NCI-H1417 treated with DMSO at 0.1 percent for 48 hours (cell line): ENCODE measurements around the gene LRRFIP1.
"Not testable (repeated sequence)": the region's sequence is repeated elsewhere in the genome, so short reads cannot be mapped to it uniquely, and the experiment has no call there.

Experiments
- DNase-seq: peaks from one replicate; lab custom pipeline; 2025; lab: John Stamatoyannopoulos, UW

LRRFIP1 gene

GRCh38 chr2:237745250-237745613, 117.8 kb downstream of the LRRFIP1 start:
- no peak for DNase-seq

DNA sequence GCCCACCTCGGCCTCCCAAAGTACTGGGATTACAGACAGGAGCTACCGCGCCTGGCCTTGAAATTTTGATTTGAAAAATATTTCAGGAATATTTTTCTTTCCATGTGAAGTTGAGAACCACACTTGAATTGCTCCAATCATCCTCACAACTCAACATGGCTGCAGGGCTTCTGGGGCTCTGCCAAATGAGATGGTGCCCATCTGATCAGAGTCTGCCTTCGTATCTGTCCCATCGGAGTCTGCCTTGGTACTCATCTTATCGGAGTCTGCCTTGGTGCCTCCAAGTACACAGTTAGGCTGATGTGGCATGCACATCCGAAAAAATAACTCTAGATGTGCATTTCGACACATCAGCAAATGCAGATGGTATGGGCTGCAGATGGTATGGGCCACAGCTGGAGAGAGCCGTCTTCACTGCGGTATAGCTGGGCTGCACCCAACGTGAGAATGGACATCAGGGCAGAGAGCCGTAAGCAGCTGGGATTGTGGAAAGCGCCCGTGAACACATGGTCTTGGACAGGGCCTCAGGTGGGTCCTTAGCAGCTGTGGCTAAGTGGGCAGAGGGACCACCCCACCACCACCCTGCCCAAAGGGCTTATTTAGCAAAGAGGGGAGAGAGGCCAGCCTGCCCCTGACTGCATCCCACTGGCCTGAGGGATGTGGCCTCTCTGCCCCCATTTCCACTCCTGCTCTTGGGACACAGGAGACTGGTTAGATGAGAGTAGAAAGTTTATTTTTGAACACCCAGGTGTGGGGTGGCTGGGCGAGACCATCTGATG, 119.1 kb downstream of the LRRFIP1 start:
- DNase-seq: no peak

GRCh38 chr2:237747189-237747588, 119.8 kb downstream of the LRRFIP1 start:
- DNase-seq: no peak

GRCh38 chr2:237749002-237749401, 121.6 kb downstream of the LRRFIP1 start:
- DNase-seq: no peak

DNA sequence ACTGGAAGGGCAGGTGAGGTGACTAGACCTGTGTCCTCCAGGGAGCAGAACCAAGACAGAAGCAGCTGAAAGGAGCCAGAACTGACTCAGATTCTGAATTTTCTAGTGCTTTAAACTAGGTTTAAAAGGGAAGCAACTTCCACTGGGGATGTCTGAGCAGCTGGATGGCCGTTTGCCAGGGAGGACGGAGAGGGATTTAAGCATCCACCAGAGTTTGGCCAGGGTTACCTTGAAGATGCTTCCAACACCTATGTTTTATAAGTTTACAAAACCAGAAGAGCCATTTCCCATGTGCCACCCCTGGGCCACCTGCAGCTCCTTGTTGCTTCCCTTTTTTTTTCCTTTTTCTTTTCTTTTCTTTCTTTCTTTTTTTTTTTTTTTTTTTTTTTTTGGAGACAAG, 122.6 kb downstream of the LRRFIP1 start:
- DNase-seq: no peak

DNA sequence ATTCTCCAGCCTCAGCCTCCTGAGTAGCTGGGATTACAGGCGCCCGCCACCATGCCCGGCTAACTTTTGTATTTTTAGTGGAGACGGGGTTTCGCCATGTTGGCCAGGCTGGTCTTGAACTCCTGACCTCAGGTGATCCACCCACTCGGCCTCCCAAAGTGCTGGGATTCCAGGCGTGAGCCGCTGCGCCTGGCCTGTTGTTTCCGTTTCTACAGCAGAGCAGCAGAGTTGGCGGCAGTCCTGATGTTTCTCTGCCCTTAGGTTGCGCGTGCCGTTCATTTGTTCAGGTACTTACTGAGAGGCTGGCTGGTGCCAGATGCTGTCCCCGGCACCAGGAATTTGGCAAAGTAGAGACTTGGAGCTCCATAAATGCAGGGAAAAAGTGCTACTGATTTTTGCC, 123.1 kb downstream of the LRRFIP1 start:
- not testable (repeated sequence) for DNase-seq

GRCh38 chr2:237752761-237753165, 125.4 kb downstream of the LRRFIP1 start:
- no peak for DNase-seq

DNA sequence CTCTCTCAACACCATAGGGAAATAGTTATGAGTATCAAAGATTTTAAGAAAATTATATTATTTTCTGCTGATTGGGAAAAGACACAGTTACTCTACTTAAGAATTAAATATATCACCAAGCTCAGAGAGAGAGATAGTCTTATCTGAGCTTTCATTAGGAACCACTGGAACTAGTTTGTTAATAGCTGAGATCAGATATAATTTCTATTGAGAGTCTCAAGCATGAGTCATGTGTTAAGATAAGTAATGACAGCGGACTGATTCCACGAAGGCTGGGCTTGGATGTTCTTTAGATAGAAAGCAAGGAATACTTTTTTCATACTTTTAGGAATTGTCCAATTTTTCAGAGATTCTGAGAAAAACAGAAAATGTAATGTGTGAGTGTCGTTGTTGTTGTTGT, 126.8 kb downstream of the LRRFIP1 start:
- no peak for DNase-seq

- no peak for DNase-seq
Observed at GRCh38 chr2:237754626-237755248, 127.3 kb downstream of the LRRFIP1 start.

- DNase-seq: no peak
Observed at GRCh38 chr2:237757616-237758015, 130.2 kb downstream of the LRRFIP1 start.

- no peak for DNase-seq
Observed at GRCh38 chr2:237758185-237758584, 130.8 kb downstream of the LRRFIP1 start.

GRCh38 chr2:237759176-237759575, 131.8 kb downstream of the LRRFIP1 start:
- no peak for DNase-seq

DNA sequence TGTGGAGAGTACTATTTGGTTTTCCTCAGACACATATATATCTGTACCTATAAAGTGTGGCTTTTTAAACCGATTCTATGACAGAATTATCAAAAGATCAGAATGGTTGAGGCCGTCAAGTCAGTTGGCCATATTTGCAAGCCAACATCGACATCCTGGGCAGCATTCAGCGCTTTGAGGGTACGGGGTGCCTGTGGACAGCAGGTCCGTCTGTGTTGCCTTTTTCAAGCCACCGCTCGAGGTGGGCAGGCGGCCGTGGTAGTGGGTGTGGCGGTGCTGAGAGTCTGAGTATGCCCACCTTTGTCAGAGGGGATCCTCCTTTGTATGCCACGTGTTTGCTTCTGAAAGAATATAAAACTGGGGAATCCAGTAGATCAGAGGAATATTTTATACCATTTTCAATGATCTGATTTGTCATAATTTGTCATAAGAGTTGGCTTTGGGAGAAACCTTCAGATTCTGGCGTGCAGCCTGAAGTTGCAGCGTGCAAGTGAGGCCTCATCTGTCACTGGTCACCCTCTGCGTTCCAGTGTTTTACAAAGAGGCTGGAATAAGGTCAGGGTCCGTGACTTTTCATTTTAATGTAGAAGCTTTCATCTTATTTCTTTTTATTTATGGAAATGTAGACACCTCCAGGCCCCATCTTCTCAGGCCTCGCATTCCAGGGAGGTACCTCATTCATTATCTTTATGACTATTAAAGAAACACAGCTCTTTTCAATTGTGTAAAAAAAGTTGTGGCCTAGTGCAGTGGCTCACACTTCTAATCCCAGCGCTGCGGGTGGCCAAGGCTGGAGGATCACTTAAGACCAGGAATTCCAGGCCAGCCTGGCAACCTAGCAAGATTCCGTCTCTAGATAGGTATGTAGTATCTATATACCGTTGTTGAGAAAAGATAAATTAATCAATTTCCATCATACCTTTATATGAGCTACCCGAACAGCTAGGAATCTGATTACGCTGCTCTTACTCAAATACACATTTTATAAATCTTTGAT, 133.4 kb downstream of the LRRFIP1 start:
- no peak for DNase-seq

GRCh38 chr2:237762291-237763182, 135.2 kb downstream of the LRRFIP1 start:
- not testable (repeated sequence) for DNase-seq

DNA sequence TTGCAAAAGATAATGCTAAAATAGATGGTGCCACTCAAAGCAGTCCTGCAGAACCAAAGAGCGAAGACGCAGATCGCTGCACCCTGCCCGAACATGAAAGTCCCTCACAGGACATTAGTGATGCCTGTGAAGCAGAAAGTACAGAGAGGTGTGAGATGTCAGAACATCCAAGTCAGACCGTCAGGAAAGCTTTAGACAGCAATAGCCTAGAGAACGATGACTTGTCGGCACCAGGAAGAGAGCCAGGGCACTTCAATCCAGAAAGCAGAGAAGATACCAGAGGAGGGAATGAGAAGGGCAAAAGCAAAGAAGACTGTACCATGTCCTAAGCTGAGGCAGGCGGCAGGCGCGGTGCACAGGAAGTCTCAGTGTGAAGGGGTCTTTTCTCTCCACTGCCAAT, 136.4 kb downstream of the LRRFIP1 start:
- no peak for DNase-seq

GRCh38 chr2:237765122-237765521, 137.7 kb downstream of the LRRFIP1 start:
- not testable (repeated sequence) for DNase-seq

- no peak for DNase-seq
Observed at GRCh38 chr2:237765875-237766274, 138.5 kb downstream of the LRRFIP1 start.

GRCh38 chr2:237766340-237766739, 139.0 kb downstream of the LRRFIP1 start:
- no peak for DNase-seq

GRCh38 chr2:237772513-237772912, 145.1 kb downstream of the LRRFIP1 start:
- no peak for DNase-seq

- no peak for DNase-seq
Observed at GRCh38 chr2:237773826-237774225, 146.4 kb downstream of the LRRFIP1 start.

DNA sequence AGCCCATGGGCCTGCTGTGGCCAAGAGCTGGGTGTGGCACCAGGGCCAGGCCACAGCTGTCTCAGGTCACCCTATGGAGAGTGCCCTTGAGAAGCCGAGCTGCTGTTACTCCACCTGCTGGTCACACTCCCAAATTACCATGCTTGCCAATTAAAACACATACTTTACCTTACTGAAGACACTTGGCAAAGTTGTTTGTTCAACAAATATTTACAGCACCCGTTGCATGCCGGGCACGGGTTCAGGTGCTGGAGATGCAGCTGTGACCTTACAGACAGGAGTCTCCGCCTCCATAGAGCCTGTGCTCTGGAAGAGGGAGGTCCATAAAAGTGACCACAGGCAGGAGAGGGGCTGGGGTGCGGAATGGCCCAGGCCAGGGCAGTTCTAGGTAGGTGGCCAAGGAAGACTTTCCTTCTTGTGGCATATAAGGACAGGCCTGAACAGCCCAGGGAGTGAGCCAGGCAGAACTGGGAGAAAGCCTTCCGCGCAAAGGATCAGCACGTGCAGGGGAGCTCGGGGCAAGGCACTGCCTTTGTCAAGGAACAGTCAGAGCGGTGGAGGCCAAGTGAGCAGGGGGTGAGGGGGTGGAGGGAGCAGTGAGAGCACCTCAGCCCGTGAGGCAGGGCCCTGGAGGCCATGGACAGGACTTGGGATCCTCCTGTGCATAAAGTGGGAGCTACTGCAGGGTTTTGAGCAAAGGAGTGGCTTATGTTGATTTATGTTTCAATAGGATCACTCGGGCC, 147.6 kb downstream of the LRRFIP1 start:
- DNase-seq: no peak
